HCT116 (cell line): ENCODE measurements around the gene CPA1. TPM values are rescaled to one million over a fixed set of nuclear protein-coding genes. Genes with fewer than 3 reads are reported as not detected.

ENCODE experiments used
- ATAC-seq: fragments of 200-7000 bp; cut with Tn5 transposase; 2 replicates; pipeline ENCODE4 v1.9.1; 2020; ENCODE audit warnings: mild to moderate bottlenecking, moderate library complexity
- BruUV-seq: library from RNA; stranded (reverse); fragments of 400-500 nt; replicated peaks from 2 replicates; lab custom pipeline; 2021; lab: Mats Ljungman, UMichigan
- CTCF ChIA-PET: fragments of 300-600 bp; sonication (Branson Sonifier 250); formaldehyde crosslinking; loops from one replicate; lab custom pipeline; 2021; ENCODE audit warnings: antibody characterized with exemption; lab: Charles Lee
- POLR2A ChIA-PET: fragments of 300-600, 350-600 bp; sonication (Branson Sonifier 250); formaldehyde crosslinking; loops from one replicate; lab custom pipeline; 2021; ENCODE audit warnings: antibody characterized with exemption; lab: Charles Lee
- RAD21 ChIA-PET, 2 experiments: fragments of 300-600 bp; sonication (Branson Sonifier 250); formaldehyde crosslinking; loops; one replicate each; lab custom pipeline; 2023; ENCODE audit warnings: low total read pairs in 2 of 2; ENCODE audit not compliant: uncharacterized antibody in 2 of 2, unreplicated experiment in 2 of 2, low non-redundant PET in 1 of 2; lab: Charles Lee
- DNase-seq: peaks from one replicate; pipeline ENCODE4 v3.0.0-alpha.2; 2010; ENCODE audit warnings: low read depth, low spot score
- H2AFZ ChIP-seq: fragments of 200-600 bp; shearing (Covaris generic), sonication (generic); 2 replicates; pipeline ENCODE4 v1.6.1; 2017; ENCODE audit warnings: low read depth, mixed run types, mixed read lengths, antibody characterized with exemption, low read length; ENCODE audit not compliant: poor library complexity, severe bottlenecking
- H3K27ac ChIP-seq: 2 replicates; pipeline ENCODE4 v1.5.1; 2012; ENCODE audit warnings: low read depth, low read length
- H3K27me3 ChIP-seq: fragments of 200-600 bp; sonication (generic); 2 replicates; pipeline ENCODE4 v1.6.1; 2016; ENCODE audit warnings: mixed run types, low read length, mixed read lengths; ENCODE audit not compliant: insufficient read depth
- H3K36me3 ChIP-seq, 2 experiments: fragments of 200-500 bp in 1 of 2; fragments of 200-600 bp in 1 of 2; sonication (Bioruptor generic) in 1 of 2; sonication (generic) in 1 of 2; 2 replicates each; pipeline versions ENCODE4 v1.5.1 to v1.6.1; 2014 to 2016; ENCODE audit warnings: low read length in 2 of 2, inconsistent platforms in 1 of 2, mixed read lengths in 1 of 2, mixed run types in 1 of 2; ENCODE audit not compliant: insufficient read depth in 2 of 2, control insufficient read depth in 1 of 2
- H3K4me1 ChIP-seq, 2 experiments: fragments of 200-600 bp in 1 of 2; sonication (generic) in 1 of 2; 2 replicates each; pipeline versions ENCODE4 v1.5.1 to v1.6.1; 2012 to 2017; ENCODE audit warnings: low read length in 2 of 2, inconsistent platforms in 1 of 2, mild to moderate bottlenecking in 1 of 2, mixed read lengths in 1 of 2, mixed run types in 1 of 2, moderate library complexity in 1 of 2; ENCODE audit not compliant: insufficient read depth in 2 of 2, control insufficient read depth in 1 of 2
- H3K4me2 ChIP-seq: fragments of 200-600 bp; sonication (generic); 2 replicates; pipeline ENCODE4 v1.6.1; 2017; ENCODE audit warnings: mixed run types, low read length, mixed read lengths
- H3K4me3 ChIP-seq, 2 experiments: fragments of 200-600 bp in 1 of 2; sonication (generic) in 1 of 2; replicated peaks in 1 of 2; 2 replicates each; pipeline ENCODE4 v1.5.1; 2011 to 2016; ENCODE audit warnings: low read length in 2 of 2, control low read depth in 1 of 2, low read depth in 1 of 2, mild to moderate bottlenecking in 1 of 2, mixed read lengths in 1 of 2, mixed run types in 1 of 2
- H3K79me2 ChIP-seq: fragments of 200-600 bp; sonication (generic); 2 replicates; pipeline ENCODE4 v1.6.1; 2017; ENCODE audit warnings: mild to moderate bottlenecking, mixed run types, low read length, moderate library complexity, mixed read lengths; ENCODE audit not compliant: insufficient read depth
- H3K9ac ChIP-seq: fragments of 200-600 bp; sonication (generic); 2 replicates; pipeline ENCODE4 v1.6.1; 2016; ENCODE audit warnings: low read length, mixed read lengths
- H3K9me2 ChIP-seq: fragments of 200-600 bp; sonication (generic), shearing (Covaris generic); 2 replicates; pipeline ENCODE4 v1.6.1; 2017; ENCODE audit warnings: mixed run types, mild to moderate bottlenecking, moderate library complexity; ENCODE audit not compliant: insufficient read depth
- H3K9me3 ChIP-seq, 2 experiments: fragments of 200-500 bp in 1 of 2; fragments of 200-600 bp in 1 of 2; sonication (Bioruptor generic) in 1 of 2; sonication (generic) in 1 of 2; 2 replicates each; pipeline ENCODE4 v1.6.1; 2014 to 2017; ENCODE audit warnings: low read length in 2 of 2, mixed read lengths in 2 of 2, inconsistent platforms in 1 of 2, low read depth in 1 of 2, mild to moderate bottlenecking in 1 of 2, mixed run types in 1 of 2, moderate library complexity in 1 of 2; ENCODE audit not compliant: control insufficient read depth in 1 of 2, insufficient read depth in 1 of 2
- H4K20me1 ChIP-seq: fragments of 200-600 bp; sonication (generic), shearing (Covaris generic); 2 replicates; pipeline ENCODE4 v1.6.1; 2017; ENCODE audit warnings: mixed run types, mild to moderate bottlenecking, moderate library complexity; ENCODE audit not compliant: insufficient read depth
- ATF3 ChIP-seq: IDR thresholded peaks from 2 replicates; pipeline ENCODE4 v1.6.1; 2012
- CBX3 ChIP-seq: IDR thresholded peaks from 2 replicates; pipeline ENCODE4 v1.6.1; 2012; ENCODE audit warnings: low read depth
- FOSL1 ChIP-seq: IDR thresholded peaks from 2 replicates; pipeline ENCODE4 v1.6.1; 2012; ENCODE audit warnings: low read depth
- JUND ChIP-seq: IDR thresholded peaks from 2 replicates; pipeline ENCODE4 v1.6.1; 2012
- POLR2A ChIP-seq: IDR thresholded peaks from 2 replicates; pipeline ENCODE4 v1.7.0; 2011; ENCODE audit warnings: borderline replicate concordance; ENCODE audit not compliant: insufficient read depth, insufficient read length; ENCODE audit errors: extremely low read depth
- POLR2AphosphoS5 ChIP-seq: IDR thresholded peaks from 2 replicates; pipeline ENCODE4 v1.6.1; 2011; ENCODE audit warnings: mild to moderate bottlenecking, low read depth, low read length, moderate library complexity
- RAD21 ChIP-seq: IDR thresholded peaks from 2 replicates; pipeline ENCODE4 v1.6.1; 2012; ENCODE audit warnings: low read depth, mild to moderate bottlenecking
- REST ChIP-seq: IDR thresholded peaks from 2 replicates; pipeline ENCODE4 v1.6.1; 2012; ENCODE audit warnings: low read depth
- SP1 ChIP-seq: IDR thresholded peaks from 2 replicates; pipeline ENCODE4 v1.6.1; 2012; ENCODE audit warnings: low read depth
- ZNF274 ChIP-seq: fragments of 200-500 bp; sonication (Bioruptor generic); IDR thresholded peaks from 2 replicates; pipeline ENCODE4 v1.6.1; 2014; ENCODE audit warnings: mild to moderate bottlenecking, low read depth, low read length, inconsistent platforms
- intact Hi-C: fragments of 100-400 bp; cut with micrococcal nuclease; formaldehyde crosslinking; loops from 2 replicates; pipeline ENCODE4 v1.10.0; 2022
- total RNA-seq: library from RNA; stranded (reverse); gene quantifications from one replicate; pipeline ENCODE4 v1.2.1, GENCODE V29; 2021; ENCODE audit not compliant: unreplicated experiment

The CPA1 gene
- total RNA-seq, 1 experiment from 2014 or later, result 11.9 TPM

GRCh38 chr7:130371046-130371445, 9.2 kb upstream of the CPA1 start (continued):
- TF ChIP-seq REST, result no peak
- TF ChIP-seq ZNF274, result no peak
- TF ChIP-seq ATF3, result no peak
- no peak for TF ChIP-seq FOSL1
- TF ChIP-seq JUND, result no peak
- TF ChIP-seq RAD21, result no peak
- no peak for TF ChIP-seq SP1
- TF ChIP-seq POLR2A, result no peak

- no peaks in the 10 kb centered on the region for H3K79me2 ChIP-seq
- no peak overlapping the region for H2AFZ ChIP-seq
- TF ChIP-seq CBX3, result no peak
- no peak for TF ChIP-seq REST
- no peak for TF ChIP-seq ZNF274
- TF ChIP-seq POLR2A, result no peak
- TF ChIP-seq POLR2AphosphoS5, result no peak
- no peak for TF ChIP-seq ATF3
- CTCF ChIA-PET, result no interaction called here
- H3K9ac ChIP-seq, result no peak overlapping the region
- BruUV-seq, result no TSS peak
- no peaks in the 10 kb centered on the region for H3K36me3 ChIP-seq
- no peaks in the 10 kb centered on the region for H3K9me2 ChIP-seq
- peaks cover 2 to 15% of the 10 kb centered on the region in 2 experiments; a peak in 3 of 4 replicates for H3K4me1 ChIP-seq
- H3K9me3 ChIP-seq, result no peaks in the 10 kb centered on the region
- H4K20me1 ChIP-seq, result no peaks in the 10 kb centered on the region
- no peak overlapping the region for H3K4me2 ChIP-seq
- POLR2A ChIA-PET, result no interaction called here
- ATAC-seq (no peak), DNase-seq (no peak)
- intact Hi-C loops, result no loop called here
- no peak overlapping the region for H3K27ac ChIP-seq
- H3K27me3 ChIP-seq, result no peaks in the 10 kb centered on the region
- H3K4me3 ChIP-seq, result no peak overlapping the region
- RAD21 ChIA-PET, result no interaction called here
These were observed 7.7 kb upstream of the CPA1 start for GRCh38 chr7:130372402-130373165.
